Thyroid gland (tissue), 4 donors: ENCODE measurements around the gene PDXDC1. TPM values are rescaled to one million over a fixed set of nuclear protein-coding genes. Genes with fewer than 3 reads are reported as not detected.
A peak's percentile ranks its signal among the peaks of the same experiment; 100 is the strongest.
"Not testable (repeated sequence)": the region's sequence is repeated elsewhere in the genome, so short reads cannot be mapped to it uniquely, and the experiment has no call there.

Experiments
- DNase-seq, 2 donors: peaks; one replicate each; pipeline ENCODE4 v3.0.0-alpha.2; 2019
- H3K27ac ChIP-seq, 3 donors: fragments of 200-600 bp; sonication (generic); 1 replicate in 2 of 3; 2 replicates in 1 of 3; pipeline ENCODE4 v1.5.1; 2016 to 2019; ENCODE audit warnings: mild to moderate bottlenecking in 1 of 3, moderate library complexity in 1 of 3
- H3K27me3 ChIP-seq: fragments of 200-600 bp; sonication (generic); one replicate; pipeline ENCODE4 v1.5.1; 2019
- H3K36me3 ChIP-seq, 2 donors: fragments of 200-600 bp; sonication (generic); one replicate each; pipeline ENCODE4 v1.5.1; 2016 to 2019
- H3K4me1 ChIP-seq, 2 donors: fragments of 200-600 bp; sonication (generic); one replicate each; pipeline ENCODE4 v1.5.1; 2017 to 2019
- H3K4me3 ChIP-seq, 3 donors: fragments of 200-600 bp; sonication (generic); replicated peaks in 1 of 3; 1 replicate in 2 of 3; 2 replicates in 1 of 3; pipeline ENCODE4 v1.5.1; 2016; ENCODE audit warnings: mild to moderate bottlenecking in 1 of 3
- H3K9me3 ChIP-seq: fragments of 200-600 bp; sonication (generic); one replicate; pipeline ENCODE4 v1.5.1; 2017
- WGBS, 2 donors: methylation state at CpG; one replicate each; pipeline ENCODE4 v1.1.5; 2017; 5-methylcytosine and 5-hydroxymethylcytosine counted together
- intact Hi-C: fragments of 100-400 bp; cut with DNase I; formaldehyde crosslinking; loops from one replicate; pipeline ENCODE4 v1.15.1; 2023
- total RNA-seq, 4 donors: library from RNA; depleted of rRNA; stranded (reverse); fragments of >200 nt; gene quantifications; one replicate each; pipeline ENCODE4 v1.2.3, GENCODE V29; 2016

The PDXDC1 gene
- total RNA-seq, 4 donors from 2014 or later: 80.5 to 172 (median 117) TPM

DNA sequence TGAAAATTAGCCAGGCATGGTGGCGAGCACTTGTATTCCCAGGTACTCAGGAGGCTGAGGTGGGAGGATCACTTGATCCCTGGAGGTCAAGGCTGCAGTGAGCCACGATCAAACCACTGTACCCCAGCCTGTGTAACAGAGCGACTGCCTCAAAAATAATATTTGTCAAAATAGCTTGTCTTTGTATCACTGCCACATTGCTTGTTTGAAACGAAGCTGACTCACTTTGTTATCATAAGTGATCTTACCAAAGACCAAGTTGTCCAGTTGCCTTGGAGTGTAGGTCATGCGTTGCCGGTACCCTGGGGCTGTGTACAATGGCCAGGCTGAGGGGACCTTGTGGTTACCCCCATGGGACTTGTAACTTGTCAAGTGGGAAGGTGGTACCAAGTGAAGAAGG lies 21.9 kb downstream of the PDXDC1 start:
- H3K36me3 ChIP-seq: peaks cover 3 to 12% of the 10 kb centered on the region in 2 donors
- H3K4me3 ChIP-seq, H3K4me1 ChIP-seq, H3K27me3 ChIP-seq, H3K9me3 ChIP-seq, H3K27ac ChIP-seq, DNase-seq, intact Hi-C loops: not testable (repeated sequence)
- WGBS, 2 donors: 87 to 89% methylated on average over 5 to 6 of the region's 6 CpGs

DNA sequence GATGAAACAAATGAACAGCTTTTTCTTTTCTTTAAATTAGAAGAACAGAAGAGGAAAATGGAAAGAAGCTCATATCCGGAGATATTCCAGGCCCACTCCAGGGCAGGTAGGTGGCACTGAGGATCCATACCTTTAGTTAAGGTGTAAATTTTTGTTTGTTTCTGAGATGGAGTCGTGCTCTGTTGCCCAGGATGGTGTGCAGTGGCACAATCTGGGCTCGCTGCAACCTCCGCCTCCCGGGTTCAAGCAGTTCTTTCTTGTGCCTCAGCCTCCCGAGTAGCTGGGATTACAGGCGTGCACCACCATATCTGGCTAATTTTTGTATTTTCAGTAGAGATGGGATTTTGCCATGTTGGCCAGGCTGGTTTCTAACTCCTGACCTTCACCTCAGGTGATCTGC lies 23.5 kb downstream of the PDXDC1 start:
- H3K9me3 ChIP-seq, intact Hi-C loops, H3K27ac ChIP-seq, H3K4me3 ChIP-seq, DNase-seq, H3K27me3 ChIP-seq, H3K4me1 ChIP-seq: not testable (repeated sequence)
- H3K36me3 ChIP-seq: peaks cover 3 to 12% of the 10 kb centered on the region in 2 donors
- WGBS, 2 donors: 96 to 97% methylated on average over 7 of the region's 7 CpGs

DNA sequence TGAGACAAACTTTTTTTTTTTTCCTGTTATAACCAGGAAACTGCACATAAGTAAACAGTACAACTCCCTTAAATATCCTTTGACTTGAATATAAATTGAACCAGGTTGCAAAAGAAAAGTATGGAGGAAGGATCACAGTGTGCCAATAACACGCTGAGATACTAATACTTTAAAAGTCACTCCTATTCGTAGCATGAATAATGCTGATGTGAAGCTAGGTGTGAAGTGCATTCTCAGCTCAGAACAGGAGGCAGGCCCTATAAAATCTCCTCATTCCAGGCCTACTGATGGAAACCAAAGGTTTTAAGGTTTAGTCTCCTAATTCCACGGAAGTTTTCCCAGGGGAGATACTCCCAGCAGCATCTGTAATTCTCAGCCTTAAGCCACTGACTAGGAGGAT lies 25.0 kb downstream of the PDXDC1 start:
- DNase-seq, H3K27ac ChIP-seq, intact Hi-C loops, H3K4me3 ChIP-seq, H3K27me3 ChIP-seq, H3K9me3 ChIP-seq, H3K4me1 ChIP-seq: not testable (repeated sequence)
- WGBS, 2 donors: 78 to 85% methylated on average over 3 of the region's 3 CpGs
- H3K36me3 ChIP-seq: peaks cover 3 to 16% of the 10 kb centered on the region in 2 donors

DNA sequence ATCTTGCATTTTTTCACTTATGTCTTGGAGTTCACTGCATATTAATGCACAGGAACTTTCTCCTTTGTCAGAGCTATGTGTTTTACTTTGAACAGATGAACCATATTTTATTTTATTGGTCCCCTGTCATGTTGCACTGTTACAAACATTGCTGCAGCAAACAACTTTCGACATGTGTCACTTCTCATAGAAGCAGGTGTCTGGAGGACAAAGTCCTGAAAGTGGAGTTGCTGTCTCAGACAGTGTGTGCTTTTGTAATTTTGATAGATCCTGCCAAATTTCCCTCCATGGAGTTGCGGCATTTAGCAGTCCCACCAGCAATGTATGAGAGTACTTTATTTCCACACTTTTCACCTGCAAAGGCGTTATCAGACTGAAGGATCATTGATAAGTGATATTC lies 27.6 kb downstream of the PDXDC1 start:
- H3K27me3 ChIP-seq, H3K4me3 ChIP-seq, H3K27ac ChIP-seq, H3K9me3 ChIP-seq, intact Hi-C loops, DNase-seq, H3K4me1 ChIP-seq: not testable (repeated sequence)
- peaks cover 3 to 16% of the 10 kb centered on the region in 2 donors for H3K36me3 ChIP-seq
- WGBS, 2 donors: 100% methylated on average over 1 of the region's 3 CpGs

DNA sequence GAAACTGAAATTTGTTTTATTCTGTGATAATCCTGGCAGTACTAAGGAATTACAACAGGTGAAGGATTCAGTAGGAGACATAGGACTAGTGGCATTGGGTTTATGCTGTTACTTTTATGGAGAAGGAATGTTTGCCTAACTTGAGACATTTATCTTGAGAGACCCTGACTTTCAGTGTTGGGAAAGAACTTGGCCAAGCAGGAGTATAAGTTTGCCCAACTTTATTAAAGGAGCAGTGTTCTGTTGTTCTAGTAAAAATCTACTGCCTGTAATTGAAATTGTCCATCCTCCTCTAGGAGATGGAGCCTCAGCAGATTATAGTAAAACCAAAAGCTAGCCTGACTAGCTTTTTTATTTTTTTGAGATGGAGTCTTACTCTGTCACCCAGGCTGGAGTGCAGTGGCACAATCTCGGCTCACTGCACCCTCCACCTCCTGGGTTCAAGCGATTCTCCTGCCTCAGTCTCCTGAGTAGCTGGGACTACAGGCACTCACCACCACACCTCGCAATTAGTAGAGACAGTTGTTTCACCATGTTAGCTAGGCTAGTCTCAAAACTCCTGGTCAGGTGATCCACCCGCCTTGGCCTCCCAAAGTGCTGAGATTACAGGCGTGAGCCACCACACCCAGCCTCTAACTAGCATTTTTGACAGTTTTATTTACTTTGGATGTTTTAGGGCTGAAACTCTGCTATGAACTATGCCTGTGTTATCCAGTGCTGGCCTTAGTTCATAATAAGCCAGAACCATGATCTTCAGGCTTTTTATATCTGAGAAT lies 30.7 kb downstream of the PDXDC1 start:
- 81 to 85% methylated on average over 5 of the region's 5 CpGs for WGBS, 2 donors
- H3K4me1 ChIP-seq, H3K27me3 ChIP-seq, DNase-seq, H3K27ac ChIP-seq, H3K4me3 ChIP-seq, H3K9me3 ChIP-seq, intact Hi-C loops: not testable (repeated sequence)
- H3K36me3 ChIP-seq: peaks cover 10% of the 10 kb centered on the region in 2 donors

DNA sequence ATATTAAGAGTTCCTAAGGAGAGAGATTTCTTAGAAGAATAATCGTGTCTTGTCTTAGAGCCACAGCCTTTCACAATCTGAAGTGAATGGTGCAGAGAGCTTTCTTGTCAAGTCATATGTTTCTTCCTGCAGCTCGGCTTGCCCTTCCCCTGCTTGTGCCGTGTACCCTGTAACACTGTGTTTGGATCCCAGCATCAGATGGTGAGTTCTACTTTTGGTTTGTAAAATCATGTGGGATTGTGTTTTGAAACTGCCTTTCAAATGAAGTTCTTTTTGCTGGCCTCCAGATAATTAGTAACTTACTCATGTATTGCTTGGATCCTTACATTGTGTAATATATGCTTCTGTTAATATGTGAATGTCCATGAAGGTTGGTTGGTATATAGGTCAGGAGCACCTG lies 33.8 kb downstream of the PDXDC1 start:
- DNase-seq, H3K9me3 ChIP-seq, H3K27ac ChIP-seq, H3K4me3 ChIP-seq, H3K4me1 ChIP-seq, intact Hi-C loops, H3K27me3 ChIP-seq: not testable (repeated sequence)
- peaks cover 10% of the 10 kb centered on the region in 2 donors for H3K36me3 ChIP-seq
- 90 to 97% methylated on average over 3 of the region's 3 CpGs for WGBS, 2 donors

DNA sequence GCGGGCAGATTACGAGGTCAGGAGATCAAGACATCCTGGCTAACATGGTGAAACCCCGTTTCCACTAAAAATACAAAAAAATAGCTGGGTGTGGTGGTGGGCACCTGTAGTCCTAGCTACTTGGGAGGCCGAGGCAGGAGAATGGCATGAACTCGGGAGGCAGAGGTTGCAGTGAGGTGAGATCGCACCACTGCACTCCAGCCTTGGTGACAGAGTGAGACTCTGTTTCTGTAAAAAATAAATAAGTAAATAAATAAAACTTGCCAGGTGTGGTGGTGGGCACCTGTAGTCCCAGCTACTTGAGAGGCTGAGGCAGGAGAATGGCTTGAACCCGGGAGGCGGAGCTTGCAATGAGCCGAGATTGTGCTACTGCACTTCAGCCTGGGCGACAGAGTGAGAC lies 38.1 kb downstream of the PDXDC1 start:
- DNase-seq, H3K4me3 ChIP-seq, H3K9me3 ChIP-seq, H3K27ac ChIP-seq, intact Hi-C loops, H3K27me3 ChIP-seq: not testable (repeated sequence)
- 94 to 96% methylated on average over 10 of the region's 10 CpGs for WGBS, 2 donors
- peaks cover 14 to 17% of the 10 kb centered on the region in 2 donors for H3K36me3 ChIP-seq
- H3K4me1 ChIP-seq: peaks cover 0 to 23% of the 10 kb centered on the region in 2 donors

DNA sequence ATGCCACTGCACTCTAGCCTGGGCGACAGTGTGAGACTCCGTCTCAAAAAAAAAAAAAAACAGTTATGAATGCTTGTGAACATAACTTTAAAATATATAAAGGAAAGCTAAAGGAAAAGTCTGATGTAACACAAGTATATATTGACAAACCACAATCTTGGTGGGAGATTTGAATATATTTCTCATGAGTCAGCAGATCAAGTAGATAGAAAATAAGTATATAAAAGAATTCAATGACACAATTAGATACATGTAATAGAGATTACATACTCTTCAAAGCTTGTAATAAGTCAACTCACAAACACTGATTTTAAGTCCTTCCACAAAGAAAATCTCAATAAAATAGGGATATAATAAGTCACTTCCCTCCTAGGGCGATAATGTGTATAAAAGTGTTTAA lies 40.8 kb downstream of the PDXDC1 start:
- H3K36me3 ChIP-seq: peaks cover 22 to 24% of the 10 kb centered on the region in 2 donors
- intact Hi-C loops: not testable (repeated sequence)
- 96 to 98% methylated on average over 3 of the region's 3 CpGs for WGBS, 2 donors

DNA sequence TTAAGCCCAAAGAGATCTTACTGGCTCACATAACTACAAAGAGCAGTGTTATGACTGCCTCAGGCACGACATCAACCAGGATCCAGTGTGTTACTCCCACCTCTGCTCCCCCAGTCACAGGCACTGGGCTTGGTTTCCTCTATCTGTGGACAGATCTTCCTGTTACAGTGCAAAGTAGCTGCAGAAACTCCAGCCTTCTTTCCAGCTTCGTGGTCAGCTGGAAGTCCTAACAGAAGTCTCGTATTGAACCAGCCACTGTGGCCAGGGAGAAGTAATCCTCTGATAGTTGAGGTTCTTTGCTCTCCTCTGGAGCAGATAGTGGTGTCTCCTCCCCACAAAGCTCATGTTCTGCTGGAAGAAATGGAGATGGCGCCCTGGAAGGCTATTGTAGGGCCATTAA lies 41.5 kb downstream of the PDXDC1 start:
- DNase-seq, H3K27me3 ChIP-seq, intact Hi-C loops, H3K4me3 ChIP-seq, H3K9me3 ChIP-seq: not testable (repeated sequence)
- H3K36me3 ChIP-seq: peaks cover 23 to 24% of the 10 kb centered on the region in 2 donors
- H3K4me1 ChIP-seq: peaks cover 0 to 23% of the 10 kb centered on the region in 2 donors
- 82 to 90% methylated on average over 4 of the region's 4 CpGs for WGBS, 2 donors
- peak overlapping the region; percentile 1 to 53 (median 50) for H3K27ac ChIP-seq

More for the DNA sequence above, 40.8 kb downstream of the PDXDC1 start:
- not testable (repeated sequence) for DNase-seq, H3K9me3 ChIP-seq, H3K4me3 ChIP-seq, H3K27me3 ChIP-seq, H3K27ac ChIP-seq
- H3K4me1 ChIP-seq: peaks cover 0 to 23% of the 10 kb centered on the region in 2 donors

DNA sequence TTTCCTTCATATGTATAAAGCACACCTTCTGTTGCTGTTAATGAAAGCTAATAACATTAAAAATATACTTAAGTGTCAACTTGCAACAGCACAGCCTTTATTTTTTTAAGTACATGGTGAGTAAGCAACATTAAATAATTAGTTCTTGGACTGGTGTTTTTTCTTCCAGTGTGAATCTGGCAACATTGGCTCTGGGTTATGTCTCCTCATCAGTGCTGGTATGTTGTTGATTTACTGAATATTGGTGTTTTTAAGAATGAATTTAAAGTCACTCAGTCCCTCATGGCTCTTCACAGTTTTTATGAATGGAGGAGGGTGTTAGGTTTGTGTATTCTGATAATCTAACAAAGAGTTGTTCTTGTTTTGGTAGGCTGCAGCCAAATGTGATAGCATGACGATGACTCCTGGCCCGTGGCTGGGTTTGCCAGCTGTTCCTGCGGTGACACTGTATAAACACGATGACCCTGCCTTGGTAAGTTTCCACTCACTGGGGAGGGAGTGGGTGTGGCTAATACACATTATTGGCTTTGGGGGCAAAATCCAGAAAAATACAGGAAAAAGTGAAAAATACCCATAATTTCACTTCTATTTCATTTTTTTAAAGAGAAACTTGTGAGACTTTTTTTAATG lies 42.2 kb downstream of the PDXDC1 start:
- peaks cover 24 to 26% of the 10 kb centered on the region in 2 donors for H3K36me3 ChIP-seq
- peak; percentile 70 to 82 for DNase-seq
- H3K27ac ChIP-seq: peak overlapping the region; percentile 1 to 53 (median 50)
- H3K4me3 ChIP-seq, H3K27me3 ChIP-seq, intact Hi-C loops, H3K9me3 ChIP-seq: not testable (repeated sequence)
- H3K4me1 ChIP-seq: peaks cover 0 to 23% of the 10 kb centered on the region in 2 donors
- WGBS, 2 donors: 28 to 43% methylated on average over 4 of the region's 4 CpGs

DNA sequence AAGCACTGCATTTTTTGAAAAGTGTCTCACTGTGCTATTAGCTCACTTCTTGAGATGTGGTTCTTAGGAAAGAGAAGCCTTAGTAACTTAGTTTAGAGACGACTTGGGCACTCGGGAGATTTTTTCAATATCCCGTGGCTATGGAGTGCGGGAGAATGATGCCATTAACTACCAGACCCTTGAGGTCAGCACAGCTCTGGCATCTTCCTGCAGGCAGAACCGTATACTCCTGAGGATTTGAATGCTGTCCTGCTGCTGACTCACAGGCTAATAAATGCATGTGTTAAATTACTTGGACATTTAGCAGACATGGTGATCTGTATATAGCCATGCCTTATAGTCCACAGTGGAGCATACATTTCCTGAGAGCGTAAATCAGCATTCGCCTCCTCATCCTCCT lies 46.6 kb downstream of the PDXDC1 start:
- H3K36me3 ChIP-seq: peaks cover 31 to 36% of the 10 kb centered on the region in 2 donors
- H3K27me3 ChIP-seq, H3K4me3 ChIP-seq, H3K4me1 ChIP-seq, DNase-seq, intact Hi-C loops, H3K27ac ChIP-seq, H3K9me3 ChIP-seq: not testable (repeated sequence)
- 82 to 86% methylated on average over 7 of the region's 7 CpGs for WGBS, 2 donors
